GM12875 (cell line): ENCODE measurements around the gene USP6.
"Not testable (repeated sequence)": the region's sequence is repeated elsewhere in the genome, so short reads cannot be mapped to it uniquely, and the experiment has no call there.

Experiments used
- H3K4me3 ChIP-seq: one replicate; pipeline ENCODE4 v1.5.1; 2011; ENCODE audit warnings: low read depth, low read length, control low read depth
- TF ChIP-seq, protein P1 (sequence below): IDR thresholded peaks from 2 replicates; pipeline ENCODE4 v1.5.1; 2011; ENCODE audit warnings: low read depth, mild to moderate bottlenecking, control low read depth, inconsistent platforms, low read length, moderate library complexity, borderline replicate concordance; ENCODE audit not compliant: insufficient read depth

USP6 gene

DNA sequence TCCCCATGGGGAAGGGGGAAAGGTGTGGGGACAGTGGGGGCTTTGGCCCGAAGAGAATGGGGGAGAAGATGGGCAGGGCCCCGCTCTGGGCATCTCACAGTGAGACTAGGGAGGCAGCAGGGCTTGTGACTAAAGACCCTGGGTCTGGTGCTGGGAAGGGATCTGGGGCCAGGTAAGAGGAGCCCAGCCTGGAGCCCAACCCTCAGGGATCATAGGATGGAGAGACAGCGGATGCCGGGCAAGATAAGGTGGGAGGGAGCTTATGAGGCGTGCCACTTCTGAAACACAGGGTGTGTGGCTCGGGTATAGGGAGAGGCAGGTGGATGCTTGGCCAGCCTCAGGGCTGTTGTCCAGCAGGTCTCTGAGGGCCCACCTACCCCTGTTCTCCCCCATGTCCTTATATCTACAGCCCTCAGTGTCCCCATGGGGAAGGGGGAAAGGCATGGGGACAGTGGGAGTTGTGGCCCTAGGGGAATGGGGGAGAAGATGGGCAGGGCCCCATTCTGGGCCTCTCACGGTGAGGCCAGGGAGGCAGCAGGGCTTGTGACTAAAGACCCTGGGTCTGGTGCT, 15.4 kb downstream of the USP6 start:
- H3K4me3 ChIP-seq = no peak overlapping the region
- TF ChIP-seq, protein P1, sequence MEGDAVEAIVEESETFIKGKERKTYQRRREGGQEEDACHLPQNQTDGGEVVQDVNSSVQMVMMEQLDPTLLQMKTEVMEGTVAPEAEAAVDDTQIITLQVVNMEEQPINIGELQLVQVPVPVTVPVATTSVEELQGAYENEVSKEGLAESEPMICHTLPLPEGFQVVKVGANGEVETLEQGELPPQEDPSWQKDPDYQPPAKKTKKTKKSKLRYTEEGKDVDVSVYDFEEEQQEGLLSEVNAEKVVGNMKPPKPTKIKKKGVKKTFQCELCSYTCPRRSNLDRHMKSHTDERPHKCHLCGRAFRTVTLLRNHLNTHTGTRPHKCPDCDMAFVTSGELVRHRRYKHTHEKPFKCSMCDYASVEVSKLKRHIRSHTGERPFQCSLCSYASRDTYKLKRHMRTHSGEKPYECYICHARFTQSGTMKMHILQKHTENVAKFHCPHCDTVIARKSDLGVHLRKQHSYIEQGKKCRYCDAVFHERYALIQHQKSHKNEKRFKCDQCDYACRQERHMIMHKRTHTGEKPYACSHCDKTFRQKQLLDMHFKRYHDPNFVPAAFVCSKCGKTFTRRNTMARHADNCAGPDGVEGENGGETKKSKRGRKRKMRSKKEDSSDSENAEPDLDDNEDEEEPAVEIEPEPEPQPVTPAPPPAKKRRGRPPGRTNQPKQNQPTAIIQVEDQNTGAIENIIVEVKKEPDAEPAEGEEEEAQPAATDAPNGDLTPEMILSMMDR = no peak

DNA sequence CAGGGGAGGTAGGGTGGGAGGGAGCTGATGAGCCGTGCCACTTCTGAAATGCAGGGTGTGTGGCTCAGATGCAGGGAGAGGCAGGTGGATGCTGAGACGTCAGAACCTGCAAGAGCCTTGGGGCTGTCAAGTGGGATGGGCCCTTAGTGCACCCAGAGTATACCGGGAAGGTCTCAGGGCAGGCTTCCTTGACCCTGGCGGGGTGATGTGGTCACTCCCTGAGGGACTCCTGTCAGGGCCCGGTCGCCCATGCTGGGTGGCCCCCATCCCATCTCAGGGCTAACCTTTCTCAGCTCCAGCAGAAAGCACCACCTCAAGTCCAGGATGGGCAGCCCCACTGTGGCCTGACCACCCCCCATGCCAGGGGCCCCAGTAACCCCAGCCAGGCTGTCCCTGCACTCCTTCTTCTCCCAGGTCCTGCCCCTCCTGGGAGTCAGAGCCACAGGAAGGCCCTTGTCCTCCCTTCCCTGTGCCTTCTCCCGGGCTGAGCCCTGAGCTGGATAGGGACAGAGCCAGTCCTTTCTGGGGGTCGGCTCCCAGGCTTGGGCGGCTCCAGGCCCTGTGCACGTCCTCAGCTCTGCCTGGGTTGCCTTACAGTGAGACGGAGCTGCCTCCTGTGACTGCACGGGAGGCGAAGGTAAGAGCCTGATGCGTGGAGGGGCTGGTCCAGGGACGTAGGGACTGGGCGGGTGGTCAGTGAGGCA, 16.1 kb downstream of the USP6 start:
- not testable (repeated sequence) for H3K4me3 ChIP-seq

DNA sequence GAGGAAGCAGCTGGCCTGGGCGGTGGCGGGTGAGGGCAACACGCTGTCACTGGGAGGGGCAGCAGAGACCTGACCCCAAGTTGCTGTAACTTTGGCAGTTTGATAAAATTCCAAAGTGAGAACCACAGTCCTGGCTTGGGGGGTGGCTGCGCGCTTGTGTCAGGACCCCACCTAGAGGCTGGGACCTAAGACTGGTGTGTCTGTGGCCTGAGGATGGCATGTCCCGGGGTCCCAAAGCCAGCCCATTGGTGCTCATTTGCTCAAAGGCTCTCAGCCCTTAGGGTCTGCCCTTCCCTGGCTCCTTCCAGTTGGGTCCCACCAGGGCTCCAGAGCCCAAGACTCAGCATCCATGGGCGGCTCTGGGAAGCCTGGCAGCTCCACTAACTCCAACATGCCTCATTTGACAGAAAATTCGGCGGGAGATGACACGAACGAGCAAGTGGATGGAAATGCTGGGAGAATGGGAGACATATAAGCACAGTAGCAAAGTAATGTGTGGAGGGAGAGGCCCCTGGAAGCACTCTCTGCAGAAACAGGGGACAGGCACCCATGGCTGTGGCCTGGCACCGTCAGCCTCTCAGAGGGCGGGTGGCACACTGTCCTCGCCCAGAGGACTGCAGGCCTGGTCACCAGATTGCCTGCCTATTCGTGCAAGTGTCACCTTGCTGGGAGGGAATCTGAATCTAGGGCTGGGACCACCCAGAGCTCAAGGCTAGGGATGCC, 16.8 kb downstream of the USP6 start:
- not testable (repeated sequence) for H3K4me3 ChIP-seq

DNA sequence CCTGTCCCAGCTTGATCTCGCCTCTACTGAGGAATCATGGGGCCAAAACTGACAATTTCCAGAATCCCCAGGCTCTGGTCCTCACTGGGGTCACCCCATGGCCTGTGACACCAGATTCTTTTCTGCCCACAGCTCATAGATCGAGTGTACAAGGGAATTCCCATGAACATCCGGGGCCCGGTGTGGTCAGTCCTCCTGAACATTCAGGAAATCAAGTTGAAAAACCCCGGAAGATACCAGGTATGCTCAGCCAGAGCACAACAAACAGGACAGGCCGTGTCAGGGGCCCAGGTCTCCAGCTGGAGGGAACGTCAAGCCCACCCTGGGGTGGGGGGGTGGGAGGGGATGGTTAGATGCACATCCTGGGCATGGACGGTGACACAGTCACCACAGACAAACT, 17.5 kb downstream of the USP6 start:
- TF ChIP-seq, protein P1 = no peak
- no peak overlapping the region for H3K4me3 ChIP-seq

DNA sequence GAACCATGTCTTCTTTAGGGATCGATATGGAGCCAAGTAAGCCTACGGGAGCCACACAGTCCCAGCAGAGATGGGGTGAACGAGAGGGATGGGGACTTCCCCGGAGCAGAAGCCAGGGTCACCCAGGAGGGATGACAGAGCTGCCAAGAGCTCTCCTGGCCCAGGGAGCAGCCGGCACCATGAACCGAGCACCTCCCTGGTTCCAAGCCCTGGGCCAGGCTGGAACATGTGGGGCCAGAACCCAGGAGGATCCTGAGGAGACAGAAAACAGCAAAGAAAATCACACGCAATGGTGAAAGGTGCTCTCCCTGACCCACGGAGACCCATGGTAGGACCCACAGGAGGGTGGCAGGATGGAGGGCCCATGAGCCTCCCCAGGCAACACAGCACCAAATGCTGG, 18.1 kb downstream of the USP6 start:
- not testable (repeated sequence) for H3K4me3 ChIP-seq

DNA sequence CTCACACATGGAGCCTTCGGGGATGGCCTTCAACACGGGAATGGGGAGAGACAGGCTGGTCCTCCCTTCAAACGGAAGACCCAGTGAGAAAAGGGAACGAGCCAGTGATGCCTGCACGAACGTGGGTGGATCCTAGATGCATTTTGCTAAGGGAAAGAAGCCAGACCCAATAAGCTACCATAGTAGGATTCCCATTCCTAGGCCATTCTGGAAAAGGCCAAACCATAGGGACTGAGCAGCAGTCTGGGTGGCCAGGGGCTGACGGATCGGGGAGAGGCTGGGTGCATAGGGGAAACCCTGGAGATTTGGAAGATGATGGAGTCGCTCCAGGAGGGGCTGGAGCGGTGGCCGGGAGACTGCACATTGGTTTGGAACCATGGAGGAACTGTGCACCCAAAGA, 18.7 kb downstream of the USP6 start:
- H3K4me3 ChIP-seq = not testable (repeated sequence)

DNA sequence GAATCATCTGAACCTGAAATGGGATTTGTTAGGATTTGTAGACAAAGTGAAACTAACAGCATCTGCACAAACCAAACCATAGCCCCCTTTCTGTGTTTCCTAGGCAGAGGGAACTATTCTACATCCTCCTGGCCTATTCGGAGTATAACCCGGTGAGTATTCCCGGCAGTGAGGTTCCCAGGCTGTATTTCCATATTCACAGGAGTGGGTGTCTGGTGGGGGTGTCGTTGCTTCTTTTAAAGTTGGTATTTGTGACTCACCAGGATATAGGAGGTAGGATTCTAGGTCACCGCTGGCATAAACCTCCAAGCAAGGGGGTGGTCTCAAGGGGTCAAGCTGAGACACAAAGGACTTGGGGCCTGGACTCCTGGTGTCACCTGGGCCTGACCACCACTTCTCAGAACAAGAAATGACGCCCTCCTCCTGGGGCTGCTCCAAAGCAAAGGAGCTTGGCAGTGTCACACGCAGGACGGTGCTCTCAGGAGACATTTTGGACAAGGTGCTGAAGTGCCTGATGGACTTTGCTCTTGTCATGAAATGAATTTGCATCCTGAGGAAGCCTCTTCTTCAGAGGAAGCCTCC, 19.4 kb downstream of the USP6 start:
- not testable (repeated sequence) for H3K4me3 ChIP-seq

DNA sequence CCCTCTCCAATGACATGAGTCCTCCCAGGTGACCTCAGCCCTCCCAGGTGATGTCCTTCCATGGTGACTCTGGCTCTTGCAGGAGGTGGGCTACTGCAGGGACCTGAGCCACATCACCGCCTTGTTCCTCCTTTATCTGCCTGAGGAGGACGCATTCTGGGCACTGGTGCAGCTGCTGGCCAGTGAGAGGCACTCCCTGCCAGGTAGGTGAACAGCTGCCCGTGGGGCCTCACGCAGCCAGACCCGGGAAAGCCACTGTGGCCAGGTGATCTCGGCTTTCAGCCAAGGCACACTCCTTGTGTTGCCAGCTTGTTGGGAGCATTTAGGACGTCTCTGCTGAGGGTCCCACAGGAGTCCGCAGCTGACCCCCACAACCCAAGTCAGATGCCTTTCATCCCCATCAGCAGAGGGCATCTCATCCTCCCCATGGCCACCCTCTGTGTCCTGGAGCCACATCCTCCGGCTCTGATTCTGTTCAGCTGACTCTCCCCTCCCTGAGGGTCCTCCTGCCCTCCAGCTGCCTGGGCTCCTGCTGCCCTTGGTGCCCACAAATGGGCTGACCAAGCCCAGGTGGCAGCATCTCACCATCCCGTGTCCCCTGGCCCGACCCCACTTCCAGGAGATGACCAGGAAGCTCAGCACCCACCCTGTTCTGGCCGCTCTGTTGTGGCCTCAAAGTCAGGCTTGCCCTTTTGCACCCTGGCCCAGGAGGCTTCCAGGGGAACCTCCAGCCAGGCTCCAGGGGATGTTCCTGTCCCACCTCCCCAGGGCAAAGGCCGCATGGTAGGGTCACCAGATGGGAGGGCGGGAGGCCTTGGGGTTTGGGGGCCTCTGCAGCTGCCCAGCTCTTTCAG, 20.1 kb downstream of the USP6 start:
- H3K4me3 ChIP-seq = no peak overlapping the region
- TF ChIP-seq, protein P1 = no peak

DNA sequence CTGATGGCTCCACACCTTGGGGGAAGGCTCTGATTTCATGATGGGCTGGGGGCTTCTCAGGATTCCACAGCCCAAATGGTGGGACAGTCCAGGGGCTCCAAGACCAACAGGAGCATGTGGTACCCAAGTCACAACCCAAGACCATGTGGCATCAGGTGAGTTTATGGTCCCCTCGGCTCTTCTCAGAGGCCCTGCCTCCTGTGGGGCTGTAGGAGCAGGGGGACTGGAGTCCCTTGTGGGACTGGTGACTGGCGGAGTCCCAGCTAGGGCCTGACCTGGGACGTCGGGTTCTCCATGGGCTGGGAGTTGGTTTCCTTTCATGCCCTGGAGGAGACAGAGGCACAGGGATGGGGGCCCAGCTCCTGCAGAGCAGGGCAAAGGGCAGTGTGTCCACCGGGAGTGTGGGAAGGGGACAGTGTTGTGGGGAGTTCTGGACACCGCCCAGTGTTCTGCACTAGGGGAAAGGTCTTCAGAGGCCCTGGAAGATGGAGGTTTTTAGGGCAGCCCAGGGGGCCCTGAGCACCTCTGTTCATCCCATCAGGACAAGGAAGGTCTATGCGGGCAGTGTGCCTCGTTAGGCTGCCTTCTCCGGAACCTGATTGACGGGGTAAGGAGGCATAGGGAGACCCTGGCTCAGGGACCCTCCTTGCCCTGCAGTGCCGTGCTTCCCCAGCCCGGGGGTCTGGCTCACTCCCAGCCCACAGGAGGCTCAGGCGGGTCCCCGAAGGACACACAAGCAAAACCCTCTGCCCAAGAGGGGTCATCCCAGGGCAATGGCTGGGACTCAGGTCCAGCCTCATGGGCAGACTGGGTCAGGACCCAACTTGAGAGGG, 21.0 kb downstream of the USP6 start:
- H3K4me3 ChIP-seq = not testable (repeated sequence)

DNA sequence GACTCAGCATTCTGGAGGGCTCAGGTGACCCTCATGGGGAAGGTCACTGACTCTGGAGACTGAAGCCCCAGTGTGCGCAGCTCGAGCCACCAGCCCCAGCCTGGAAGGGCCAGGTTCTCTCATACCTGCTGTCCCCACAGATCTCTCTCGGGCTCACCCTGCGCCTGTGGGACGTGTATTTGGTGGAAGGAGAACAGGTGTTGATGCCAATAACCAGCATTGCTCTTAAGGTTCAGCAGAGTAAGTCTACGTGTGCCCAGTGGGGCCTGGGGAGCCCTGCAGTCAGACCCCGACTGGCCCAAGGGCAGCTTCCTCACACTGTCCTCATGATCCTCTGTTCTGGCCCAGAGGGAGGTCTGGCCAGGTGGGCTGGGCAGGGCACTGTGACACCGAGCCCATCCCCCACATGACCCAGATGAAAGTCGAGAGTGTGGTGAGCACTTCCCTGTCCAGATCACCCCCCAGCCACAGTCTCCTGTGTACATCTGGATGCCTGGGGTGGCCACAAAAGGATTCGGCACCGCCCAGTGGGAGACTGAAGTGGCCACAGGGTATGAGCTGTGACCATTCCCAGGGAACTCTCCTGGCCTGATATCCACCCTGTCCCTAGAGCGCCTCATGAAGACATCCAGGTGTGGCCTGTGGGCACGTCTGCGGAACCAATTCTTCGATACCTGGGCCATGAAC, 21.8 kb downstream of the USP6 start:
- not testable (repeated sequence) for H3K4me3 ChIP-seq

DNA sequence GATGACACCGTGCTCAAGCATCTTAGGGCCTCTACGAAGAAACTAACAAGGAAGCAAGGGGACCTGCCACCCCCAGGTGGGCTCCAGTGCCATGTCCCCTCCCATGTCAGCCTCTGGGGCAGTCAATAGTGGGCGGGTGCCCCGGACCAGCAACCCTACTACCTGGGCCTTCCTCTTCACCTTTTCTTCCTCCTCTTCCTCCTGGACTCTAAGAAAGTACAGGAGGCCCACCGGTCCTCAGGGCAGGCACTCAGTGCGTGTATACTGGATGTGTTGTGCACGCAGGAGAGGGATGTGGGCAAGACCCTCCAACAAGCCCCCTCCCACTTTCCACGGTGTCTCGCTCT, 22.3 kb downstream of the USP6 start:
- not testable (repeated sequence) for H3K4me3 ChIP-seq
